Testis (tissue), 3 donors: ENCODE data around the gene RTN4IP1. TPM values are rescaled to one million over a fixed set of nuclear protein-coding genes. Genes with fewer than 3 reads are reported as not detected.

ENCODE experiments used
- DNase-seq: peaks from one replicate; pipeline ENCODE4 v3.0.0-alpha.2; 2019
- H3K27ac ChIP-seq, 2 donors: fragments of 200-600 bp; sonication (generic); one replicate each; pipeline ENCODE4 v1.5.1; 2019
- H3K27me3 ChIP-seq: fragments of 200-600 bp; sonication (generic); one replicate; pipeline ENCODE4 v1.5.1; 2019
- H3K36me3 ChIP-seq: fragments of 200-600 bp; sonication (generic); one replicate; pipeline ENCODE4 v1.5.1; 2017; ENCODE audit warnings: low read depth; ENCODE audit errors: missing control alignments
- H3K4me1 ChIP-seq: fragments of 200-600 bp; sonication (generic); one replicate; pipeline ENCODE4 v1.5.1; 2019
- H3K4me3 ChIP-seq, 2 donors: fragments of 200-600 bp; sonication (generic); one replicate each; pipeline ENCODE4 v1.5.1; 2017 to 2019
- H3K9me3 ChIP-seq: fragments of 200-600 bp; sonication (generic); one replicate; pipeline ENCODE4 v1.5.1; 2017
- CTCF ChIP-seq, 3 experiments: fragments of 450-650 bp in 2 of 3; fragments of 200-600 bp in 1 of 3; sonication (generic) in 1 of 3; IDR thresholded peaks; one replicate each; pipeline ENCODE4 v1.5.1; 2016 to 2019; ENCODE audit warnings: antibody characterized with exemption in 3 of 3, mild to moderate bottlenecking in 2 of 3, moderate library complexity in 1 of 3
- POLR2A ChIP-seq: fragments of 450-650 bp; IDR thresholded peaks from one replicate; pipeline ENCODE4 v1.6.1; 2017; ENCODE audit warnings: antibody characterized with exemption, mild to moderate bottlenecking, moderate library complexity
- WGBS, 2 donors: methylation state at CpG; one replicate each; pipeline ENCODE4 v1.1.5; 2018; 5-methylcytosine and 5-hydroxymethylcytosine counted together
- intact Hi-C: fragments of 100-400 bp; cut with DNase I; formaldehyde crosslinking; loops from one replicate; pipeline ENCODE4 v1.15.1; 2023; ENCODE audit warnings: low total_unique reads
- polyA plus RNA-seq: library from polyadenylated mRNA; stranded (reverse); fragments of 350-450 nt; fragmentation: Illumina TruSeq; extraction: RNeasy Lipid Tissue Mini Kit (QIAGEN cat#74804); gene quantifications from one replicate; pipeline ENCODE4 v1.2.3, GENCODE V29; 2014; ENCODE audit warnings: low read depth, low replicate concordance; ENCODE audit not compliant: insufficient read depth
- total RNA-seq, 2 donors: library from RNA; depleted of rRNA; stranded (reverse); fragments of >200 nt; gene quantifications; one replicate each; pipeline ENCODE4 v1.2.3, GENCODE V29; 2016

Gene RTN4IP1
- total and polyA plus RNA-seq, 3 donors from 2014 or later, result 9.8 to 9.9 (median 9.9) TPM

GRCh38 chr6:106547601-106548453 lies 81.5 kb downstream of the RTN4IP1 start:
- Histone ChIP-seq H3K27me3 (no peaks in the 10 kb centered on the region), H3K4me3 (no peak overlapping the region), H3K4me1 (peaks cover 5% of the 10 kb centered on the region), H3K27ac (no peak overlapping the region), H3K36me3 (no peaks in the 10 kb centered on the region), H3K9me3 (no peaks in the 10 kb centered on the region)
- TF ChIP-seq POLR2A, result no peak
- TF ChIP-seq CTCF (IDR thresholded peaks at IDR 0.05), result no peak
- WGBS, 2 donors, result 38 to 47% methylated on average over 6 of the region's 6 CpGs
- intact Hi-C loops, result no loop called here
- DNase-seq, result no peak

GRCh38 chr6:106546691-106547414 lies 82.4 kb downstream of the RTN4IP1 start:
- H3K4me1 ChIP-seq, result peaks cover 5% of the 10 kb centered on the region
- no peak for DNase-seq
- H3K4me3 ChIP-seq, result no peak overlapping the region
- no peaks in the 10 kb centered on the region for H3K36me3 ChIP-seq
- 39 to 44% methylated on average over 5 of the region's 5 CpGs for WGBS, 2 donors
- intact Hi-C loops, result no loop called here
- H3K27me3 ChIP-seq, result no peaks in the 10 kb centered on the region
- H3K9me3 ChIP-seq, result no peaks in the 10 kb centered on the region
- no peak for TF ChIP-seq POLR2A
- no peak for TF ChIP-seq CTCF (IDR thresholded peaks at IDR 0.05)
- H3K27ac ChIP-seq, result no peak overlapping the region

- H3K27me3 ChIP-seq, result no peaks in the 10 kb centered on the region
- no peak overlapping the region for H3K4me3 ChIP-seq
- WGBS, 2 donors, result 49 to 58% methylated on average over 2 of the region's 2 CpGs
- H3K9me3 ChIP-seq, result no peaks in the 10 kb centered on the region
- no peak overlapping the region for H3K27ac ChIP-seq
- DNase-seq, result no peak
- peaks cover 5% of the 10 kb centered on the region for H3K4me1 ChIP-seq
- intact Hi-C loops, result no loop called here
- TF ChIP-seq CTCF (IDR thresholded peaks at IDR 0.05), result no peak
- TF ChIP-seq POLR2A, result no peak
- no peaks in the 10 kb centered on the region for H3K36me3 ChIP-seq
These were observed 83.0 kb downstream of the RTN4IP1 start for GRCh38 chr6:106546261-106546690.

- H3K27ac ChIP-seq, result no peak overlapping the region
- DNase-seq, result no peak
- intact Hi-C loops, result no loop called here
- no peak overlapping the region for H3K4me3 ChIP-seq
- no peaks in the 10 kb centered on the region for H3K27me3 ChIP-seq
- no peaks in the 10 kb centered on the region for H3K36me3 ChIP-seq
- H3K4me1 ChIP-seq, result no peaks in the 10 kb centered on the region
- WGBS, 2 donors, result 92% methylated on average over 6 of the region's 6 CpGs
- TF ChIP-seq CTCF (IDR thresholded peaks at IDR 0.05) (no peak), POLR2A (no peak)
- H3K9me3 ChIP-seq, result no peaks in the 10 kb centered on the region
These were observed 88.4 kb downstream of the RTN4IP1 start for GRCh38 chr6:106540907-106541306.
